NCI-H2227 (cell line): Measurements from ENCODE around the gene PLAAT3.
A peak's percentile ranks its signal among the peaks of the same experiment; 100 is the strongest.
"Not testable (repeated sequence)": the region's sequence is repeated elsewhere in the genome, so short reads cannot be mapped to it uniquely, and the experiment has no call there.

Experiments
- DNase-seq: peaks from one replicate; lab custom pipeline; 2025; ENCODE audit not compliant: unreplicated experiment; lab: John Stamatoyannopoulos, UW

PLAAT3 gene

GRCh38 chr11:63572026-63572688 is 42.1 kb downstream of the PLAAT3 start:
- no peak for DNase-seq

GRCh38 chr11:63569570-63569969 is 44.7 kb downstream of the PLAAT3 start:
- no peak for DNase-seq

GRCh38 chr11:63567044-63567840 is 47.0 kb downstream of the PLAAT3 start:
- peak; percentile 35 for DNase-seq

GRCh38 chr11:63564784-63565350 is 49.4 kb downstream of the PLAAT3 start:
- DNase-seq, result no peak

- no peak for DNase-seq
These were observed 50.0 kb downstream of the PLAAT3 start for GRCh38 chr11:63564056-63564774.

- no peak for DNase-seq
These were observed 50.8 kb downstream of the PLAAT3 start, which contains the start of gene PLAAT2 for GRCh38 chr11:63563201-63564055. PLAAT2 (minus strand) TSS chr11:63563379; CDS start chr11:63563324, 55 bp downstream.

- DNase-seq, result peak; percentile 11
These were observed 53.6 kb downstream of the PLAAT3 start for GRCh38 chr11:63560506-63561180.

- no peak for DNase-seq
These were observed 55.6 kb downstream of the PLAAT3 start for GRCh38 chr11:63558459-63559157.

- no peak for DNase-seq
These were observed 56.7 kb downstream of the PLAAT3 start for GRCh38 chr11:63557570-63557969.

GRCh38 chr11:63556404-63557013 is 57.7 kb downstream of the PLAAT3 start:
- no peak for DNase-seq

- DNase-seq, result no peak
These were observed 59.4 kb downstream of the PLAAT3 start for GRCh38 chr11:63554877-63555223.

- no peak for DNase-seq
These were observed 60.5 kb downstream of the PLAAT3 start for GRCh38 chr11:63553759-63554158.

- no peak for DNase-seq
These were observed 61.3 kb downstream of the PLAAT3 start for GRCh38 chr11:63552921-63553320.

GRCh38 chr11:63551889-63552266 is 62.4 kb downstream of the PLAAT3 start:
- DNase-seq, result no peak

- no peak for DNase-seq
These were observed 62.9 kb downstream of the PLAAT3 start for GRCh38 chr11:63551091-63551888.

GRCh38 chr11:63550156-63550700 is 64.0 kb downstream of the PLAAT3 start:
- not testable (repeated sequence) for DNase-seq

- no peak for DNase-seq
These were observed 64.8 kb downstream of the PLAAT3 start for GRCh38 chr11:63549411-63549810.

GRCh38 chr11:63548178-63548577 is 66.1 kb downstream of the PLAAT3 start:
- DNase-seq, result no peak
